NK-92 treated with Interleukin-12 subunit alpha and Interleukin-12 subunit beta, amount 100 ng/mL, for 24 hours (cell line): ENCODE measurements around the gene KLHDC9.

Source experiments
- DNase-seq: peaks from one replicate; lab custom pipeline; 2025; lab: John Stamatoyannopoulos, UW

The KLHDC9 gene

GRCh38 chr1:161077426-161077825 is 20.7 kb upstream of the KLHDC9 start:
- DNase-seq: no peak

GRCh38 chr1:161079436-161080110 is 18.6 kb upstream of the KLHDC9 start:
- DNase-seq: no peak

DNA sequence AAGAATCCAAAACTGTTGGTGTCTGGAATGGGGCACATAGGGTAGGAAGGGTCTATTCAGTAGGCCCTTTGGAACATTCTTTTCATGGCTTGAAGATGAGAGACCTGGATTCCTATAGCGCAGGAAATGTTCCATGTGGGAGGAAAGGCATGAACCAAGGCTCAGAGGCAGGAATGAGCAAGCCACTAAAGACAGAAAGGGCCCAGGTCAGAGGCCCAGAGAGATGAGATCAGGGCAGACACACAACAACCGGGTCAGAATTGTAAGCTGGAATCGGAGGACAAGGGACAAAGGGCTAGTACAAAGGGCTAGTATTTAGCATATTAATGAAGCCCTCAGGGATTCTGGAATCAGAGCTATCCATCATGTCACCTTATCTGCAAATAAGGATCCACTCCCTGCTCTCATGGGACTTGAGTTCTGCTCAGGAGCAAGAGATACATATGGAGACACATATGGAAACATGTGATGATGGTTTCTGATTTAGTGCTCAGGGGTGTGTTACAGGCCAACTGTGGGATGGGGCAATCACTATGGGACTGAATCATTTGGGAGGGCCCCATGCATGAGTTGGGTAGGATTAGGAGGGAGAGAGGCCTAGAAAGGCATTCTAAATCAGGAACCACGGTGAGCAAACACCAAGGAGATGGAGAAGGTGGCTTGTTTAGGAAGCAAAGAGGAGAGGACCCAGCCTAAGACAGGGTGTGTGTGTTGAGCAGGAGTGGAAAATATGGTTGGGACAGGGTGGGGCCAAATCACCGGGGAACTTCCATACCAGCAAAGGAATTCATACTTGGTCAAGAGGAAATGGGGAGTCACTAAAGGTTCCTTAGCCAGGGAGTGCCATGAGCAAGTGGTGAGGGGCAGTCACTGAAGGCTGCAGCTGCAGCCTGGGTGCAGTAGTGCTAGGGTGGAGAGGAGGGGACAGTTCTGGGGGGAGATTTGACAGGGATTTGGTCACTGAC is 17.4 kb upstream of the KLHDC9 start:
- no peak for DNase-seq

DNA sequence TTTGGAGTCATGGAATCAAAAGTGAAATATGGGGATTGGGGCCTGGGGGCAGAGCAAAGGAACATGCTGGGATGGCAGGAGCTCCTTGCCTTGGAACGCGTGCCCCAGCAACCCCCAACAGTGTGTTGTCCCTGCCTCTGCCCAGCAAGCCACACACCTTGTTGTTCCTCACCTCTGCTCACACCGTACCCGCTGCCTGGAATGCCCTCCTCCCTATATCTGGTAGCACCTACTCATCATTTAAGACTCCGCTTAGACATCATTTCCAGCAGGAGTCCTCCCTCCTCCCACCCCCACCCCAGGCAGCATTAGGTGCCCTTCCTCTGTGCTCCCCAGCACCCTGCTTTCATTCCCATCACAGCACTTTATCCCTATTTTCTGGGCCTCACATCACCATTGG is 16.6 kb upstream of the KLHDC9 start:
- DNase-seq: no peak

DNA sequence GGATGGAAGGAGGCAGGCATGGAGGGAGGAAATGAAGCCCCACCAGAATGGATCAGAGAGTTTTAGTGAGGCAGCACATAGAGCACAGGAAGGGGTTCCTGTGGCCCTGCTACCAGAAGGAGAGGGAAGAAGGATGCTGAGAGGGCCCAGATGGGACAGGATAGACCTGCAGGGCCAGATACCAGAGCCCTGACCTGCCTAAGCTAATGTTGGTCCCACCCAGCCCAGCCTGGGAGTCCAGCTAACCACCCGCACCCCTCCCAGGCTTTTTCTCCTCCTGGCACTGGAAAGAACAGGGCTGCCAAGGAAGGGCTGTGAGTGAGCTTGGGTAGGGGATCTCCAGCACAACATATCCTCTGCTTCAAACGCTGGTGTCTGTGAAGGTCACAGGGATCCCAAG is 15.7 kb upstream of the KLHDC9 start:
- DNase-seq: no peak

GRCh38 chr1:161082996-161083747 is 15.0 kb upstream of the KLHDC9 start:
- peak; percentile 78 for DNase-seq

- no peak for DNase-seq
These were observed 14.2 kb upstream of the KLHDC9 start for GRCh38 chr1:161083748-161084596.

DNA sequence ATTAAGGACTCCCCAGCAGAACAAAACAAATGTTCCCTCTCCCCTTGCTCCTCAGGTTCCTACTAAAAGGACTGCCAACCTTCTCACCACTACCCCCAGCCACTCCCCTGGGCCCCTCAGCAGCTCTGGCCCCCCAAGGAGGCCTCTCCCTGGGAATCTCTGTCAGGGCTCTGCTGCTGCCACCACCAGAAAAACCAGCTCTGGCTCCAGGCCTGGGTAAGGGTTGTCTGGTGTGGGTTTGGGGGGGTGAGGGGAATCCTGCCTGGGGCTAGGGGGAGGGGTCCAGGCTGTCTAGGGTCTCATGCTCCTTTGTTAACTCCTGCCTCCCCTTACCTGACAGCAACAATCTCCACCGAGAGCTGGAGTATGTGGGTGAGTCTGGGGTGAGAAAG is 13.6 kb upstream of the KLHDC9 start:
- no peak for DNase-seq

DNA sequence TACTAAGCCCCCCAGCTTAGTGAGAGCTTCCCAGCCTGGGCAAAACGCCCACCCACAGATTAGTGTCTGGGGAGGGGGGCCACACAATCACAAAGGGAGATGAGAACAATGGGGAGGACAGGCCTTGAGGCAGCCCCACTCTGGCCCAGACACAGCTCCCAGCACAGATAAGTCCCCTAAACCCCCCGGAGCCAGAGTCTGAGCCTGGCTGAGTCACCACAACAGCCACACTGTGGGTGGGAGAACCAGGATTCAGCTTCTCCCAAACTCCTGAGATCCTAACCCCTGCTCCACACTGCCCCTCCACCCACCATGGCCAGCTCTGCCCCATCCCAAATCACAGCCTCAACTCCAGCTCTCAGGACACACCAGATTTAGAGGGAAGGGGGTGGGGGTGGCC is 13.0 kb upstream of the KLHDC9 start:
- no peak for DNase-seq

GRCh38 chr1:161086457-161086856 is 11.7 kb upstream of the KLHDC9 start:
- no peak for DNase-seq

DNA sequence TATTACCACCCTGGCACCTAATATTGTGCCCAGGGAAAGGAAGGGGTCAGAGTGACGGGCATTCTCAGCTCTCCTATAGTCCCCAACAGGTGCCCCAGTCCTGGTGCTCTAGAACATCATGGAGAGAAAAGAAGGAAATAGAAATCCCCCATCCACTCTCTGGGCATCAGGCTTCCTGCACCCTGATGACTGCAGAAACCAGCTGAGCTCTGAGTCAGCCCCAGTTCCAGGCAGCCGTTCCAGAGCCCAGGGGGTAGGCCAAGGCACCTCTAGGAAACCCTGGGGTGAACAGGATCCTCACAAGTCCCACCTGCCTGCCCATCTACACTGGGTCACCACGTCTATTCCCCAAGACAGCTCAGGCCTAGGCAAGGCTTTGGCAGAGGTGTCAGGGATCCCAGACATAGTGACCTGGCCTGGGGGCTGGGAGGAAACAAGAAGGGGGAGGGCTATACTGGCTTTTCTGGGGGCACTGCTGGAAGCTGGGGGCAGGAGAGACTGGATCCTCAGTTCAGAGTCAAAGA is 9.5 kb upstream of the KLHDC9 start:
- no peak for DNase-seq

DNA sequence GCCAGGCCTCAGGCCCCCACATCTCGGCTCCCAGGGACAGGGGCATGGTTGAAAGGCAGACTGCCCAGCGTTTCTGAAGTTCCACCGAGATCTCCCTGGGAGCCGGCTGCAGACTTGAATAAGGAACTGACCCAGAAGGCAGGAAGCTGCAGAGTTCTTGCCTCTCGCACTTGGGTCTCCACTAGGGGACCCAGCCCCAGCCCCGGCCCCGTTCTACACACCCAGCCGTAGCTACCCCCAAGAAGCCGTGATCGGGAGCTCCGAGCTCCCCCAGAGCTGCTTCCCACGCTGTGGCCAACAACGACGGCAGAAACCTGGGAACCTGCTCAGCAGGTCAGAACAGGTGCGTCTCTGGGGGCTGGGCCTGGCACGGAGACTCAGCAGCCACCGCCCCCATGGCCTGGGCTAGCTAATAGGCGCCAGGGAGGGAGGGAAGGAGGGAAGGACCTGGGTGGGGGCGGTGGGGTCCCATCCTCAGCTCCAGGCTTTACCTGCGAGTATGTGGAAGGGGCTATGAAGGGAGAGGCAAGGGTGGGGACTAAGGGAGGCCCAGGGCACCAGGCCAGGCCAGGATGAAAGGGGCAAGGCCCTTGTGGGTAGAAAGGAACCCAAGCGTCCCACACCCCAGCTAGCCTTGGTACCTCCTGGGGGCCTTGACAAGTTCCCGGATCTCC is 8.8 kb upstream of the KLHDC9 start, which contains the start of gene NECTIN4:
TSS of gene NECTIN4 (minus strand) at position 308 of the 674 bp plus-strand sequence. CDS start at position 46, 262 bp downstream.
- no peak for DNase-seq

DNA sequence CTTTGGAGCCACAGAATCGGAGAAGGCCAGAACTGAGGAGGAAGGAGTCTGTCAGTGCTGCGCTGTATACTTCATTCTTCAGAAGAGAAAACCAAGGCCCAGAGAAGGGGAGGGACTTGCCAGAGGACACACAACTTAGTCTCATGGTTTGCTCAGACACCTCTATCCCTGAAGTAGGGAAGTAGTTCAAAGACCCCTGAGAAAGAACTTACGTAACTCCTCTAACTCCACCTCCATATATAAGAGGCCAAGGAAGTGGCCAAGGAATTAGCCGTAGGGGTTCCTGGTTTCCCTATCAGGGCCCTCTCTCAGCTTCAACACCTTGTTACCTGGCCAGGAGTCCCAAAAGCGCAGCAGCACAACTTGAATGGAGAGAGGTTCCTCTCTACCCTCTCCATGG is 8.2 kb upstream of the KLHDC9 start:
- no peak for DNase-seq

GRCh38 chr1:161090617-161091016 is 7.5 kb upstream of the KLHDC9 start:
- DNase-seq: no peak

GRCh38 chr1:161091093-161091492 is 7.1 kb upstream of the KLHDC9 start:
- DNase-seq: no peak

DNA sequence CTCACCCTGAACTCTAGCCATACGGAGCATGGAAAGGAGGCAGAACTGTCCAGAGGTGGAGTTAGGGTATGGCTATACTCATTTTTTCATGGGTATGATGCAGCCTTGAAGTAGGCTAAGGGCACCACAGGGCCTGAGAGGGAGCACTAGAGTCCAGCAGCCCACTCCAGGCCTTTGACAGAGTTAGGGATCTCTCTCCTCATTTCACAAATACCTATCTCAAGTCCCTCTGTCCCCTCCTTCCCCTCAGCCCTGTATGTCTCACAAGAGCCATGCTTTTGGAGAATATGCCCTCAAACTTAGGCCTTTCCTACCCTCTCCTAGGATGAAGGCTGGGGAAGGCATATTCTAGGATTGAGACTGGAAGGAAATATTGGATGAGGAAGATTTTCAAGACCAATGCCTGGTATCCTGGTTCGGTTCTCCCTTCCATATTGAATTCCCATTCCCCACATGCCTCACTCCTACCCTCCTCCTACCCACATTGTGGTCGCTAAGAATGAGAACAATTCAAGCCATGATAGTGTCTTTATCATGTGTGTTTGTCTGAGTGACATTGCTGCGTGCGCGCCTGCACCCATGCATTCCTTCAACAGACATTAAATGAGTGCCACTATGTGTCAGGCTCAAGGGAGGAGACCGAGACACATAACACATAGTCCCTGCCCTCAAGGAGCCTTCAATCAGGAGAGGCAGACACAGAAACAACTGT is 6.2 kb upstream of the KLHDC9 start:
- no peak for DNase-seq

DNA sequence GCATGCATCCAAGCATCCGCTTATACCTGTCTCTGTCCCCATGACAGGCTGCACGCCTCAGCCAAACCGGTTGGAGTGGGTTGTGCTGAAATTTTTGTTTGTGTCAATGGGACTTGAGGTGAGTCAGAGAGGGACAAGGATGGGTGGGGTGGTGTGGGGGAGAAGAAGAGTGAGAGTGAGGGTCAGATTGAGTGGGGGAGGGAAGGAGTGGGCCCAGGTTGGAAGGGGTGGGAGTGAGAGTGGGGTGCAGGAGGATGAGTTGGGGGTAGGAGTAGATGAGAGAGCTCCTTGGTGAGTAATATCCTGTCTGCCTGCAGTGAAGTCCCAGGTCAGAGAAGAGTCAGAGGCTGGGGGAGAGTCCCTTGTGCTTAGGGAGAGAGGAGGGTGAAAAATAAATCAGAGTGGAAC is 5.5 kb upstream of the KLHDC9 start:
- peak; percentile 62 for DNase-seq

DNA sequence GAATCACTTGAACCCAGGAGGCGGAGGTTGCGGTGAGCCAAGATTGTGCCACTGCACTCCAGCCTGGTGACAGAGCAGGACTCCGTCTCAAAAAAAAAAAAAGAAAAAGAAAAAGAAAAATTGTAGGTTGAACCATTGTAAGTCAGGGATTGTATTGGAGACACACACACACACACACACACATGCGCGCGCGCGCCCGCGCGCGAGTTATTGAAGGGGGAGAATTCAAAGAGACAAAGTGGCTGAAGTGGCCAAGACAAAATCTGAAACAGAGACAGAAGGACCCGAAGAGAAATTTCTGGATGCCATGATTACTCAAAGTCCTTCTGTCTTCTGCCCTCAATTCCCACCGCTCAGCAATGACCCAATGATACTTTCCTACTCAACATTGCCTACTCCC is 3.7 kb upstream of the KLHDC9 start:
- DNase-seq: no peak

- DNase-seq: no peak
These were observed 2.9 kb upstream of the KLHDC9 start for GRCh38 chr1:161095230-161095629.

- DNase-seq: no peak
These were observed 2.1 kb upstream of the KLHDC9 start for GRCh38 chr1:161096015-161096414.
